Measurements from ENCODE around the gene ABHD5.
"Not testable (repeated sequence)": the region's sequence is repeated elsewhere in the genome, so short reads cannot be mapped to it uniquely, and the experiment has no call there.

ABHD5 gene

DNA sequence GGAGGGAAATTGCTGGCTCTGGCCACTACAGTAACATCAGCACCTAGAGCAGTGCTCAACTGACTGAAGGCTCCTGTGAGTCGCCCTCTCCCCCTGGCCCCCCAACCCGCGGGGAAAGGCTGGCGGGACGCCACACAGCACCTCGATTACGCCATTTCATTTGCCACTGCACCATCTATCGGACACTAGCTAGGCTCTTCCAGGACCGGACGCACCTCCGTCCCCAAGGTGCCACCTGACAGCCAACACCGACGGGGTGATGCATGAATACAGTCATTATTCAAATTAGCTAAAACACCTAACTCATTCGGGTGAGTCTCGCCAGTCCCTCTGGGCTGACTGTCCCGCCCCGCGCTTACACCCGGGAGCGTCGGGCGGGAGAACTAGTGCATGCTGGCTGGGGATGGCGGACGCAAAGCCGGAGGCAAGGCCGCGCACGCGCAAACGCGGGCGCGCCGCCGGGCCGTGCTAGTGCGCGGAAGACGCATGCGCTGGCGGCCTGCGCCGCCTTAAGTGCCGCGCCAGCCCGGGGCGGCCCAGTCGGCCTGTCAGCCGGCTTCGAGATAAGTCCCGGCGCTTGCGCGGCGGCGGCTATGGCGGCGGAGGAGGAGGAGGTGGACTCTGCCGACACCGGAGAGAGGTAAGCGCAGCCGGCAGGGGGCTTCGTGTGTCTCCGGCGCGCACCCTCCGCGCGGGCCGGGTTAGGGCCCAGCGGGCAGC, at the start of gene ABHD5:
Gene ABHD5, plus strand, starts transcription at position 539 of the 720 bp plus-strand sequence. Its CDS starts 55 bp downstream, at position 594.
- DNase-seq: peak; percentile 94

GRCh38 chr3:43641306-43642114, 49.2 kb upstream of the ABHD5 start:
- no peak for DNase-seq

- no peak for DNase-seq
Measured at GRCh38 chr3:43644443-43644842, 46.3 kb upstream of the ABHD5 start.

DNA sequence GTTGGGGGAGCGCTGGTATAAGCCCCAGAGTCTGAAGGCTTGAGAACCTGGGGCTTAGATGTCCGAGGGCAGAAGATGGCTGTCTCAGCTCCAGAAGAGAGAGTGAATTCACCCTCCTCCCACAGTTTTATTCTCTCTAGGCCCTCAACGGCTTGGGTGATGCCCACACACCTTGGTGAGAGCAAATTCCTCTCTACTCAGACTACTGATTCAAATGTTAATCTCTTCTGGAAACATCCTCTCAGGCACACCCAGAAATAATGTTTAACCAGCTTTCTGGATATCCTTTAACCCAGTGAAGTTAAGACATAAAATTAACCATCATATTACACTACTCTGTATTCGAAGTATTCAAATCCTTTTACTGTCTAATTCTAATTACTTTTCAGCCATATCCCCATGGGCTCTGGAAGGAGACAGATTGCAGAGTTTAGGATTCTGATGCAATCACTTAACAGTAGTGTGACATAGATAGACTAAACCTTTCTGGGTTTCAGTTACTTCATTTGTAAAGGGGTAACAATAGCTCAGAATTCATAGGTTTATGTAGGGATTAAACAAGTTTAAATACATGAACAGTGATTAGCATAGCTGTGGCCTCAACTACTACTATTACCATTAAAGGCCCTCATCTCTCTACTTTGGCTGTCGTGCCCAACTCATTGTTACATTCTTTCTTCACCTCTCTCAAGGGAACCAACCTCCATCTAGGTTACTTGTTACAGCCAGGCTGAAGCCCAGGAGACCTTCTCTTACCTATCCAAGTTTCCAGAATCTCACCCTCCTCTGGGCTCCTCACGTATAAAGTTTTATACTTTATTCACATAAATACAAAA, 43.2 kb upstream of the ABHD5 start:
- DNase-seq: no peak

DNA sequence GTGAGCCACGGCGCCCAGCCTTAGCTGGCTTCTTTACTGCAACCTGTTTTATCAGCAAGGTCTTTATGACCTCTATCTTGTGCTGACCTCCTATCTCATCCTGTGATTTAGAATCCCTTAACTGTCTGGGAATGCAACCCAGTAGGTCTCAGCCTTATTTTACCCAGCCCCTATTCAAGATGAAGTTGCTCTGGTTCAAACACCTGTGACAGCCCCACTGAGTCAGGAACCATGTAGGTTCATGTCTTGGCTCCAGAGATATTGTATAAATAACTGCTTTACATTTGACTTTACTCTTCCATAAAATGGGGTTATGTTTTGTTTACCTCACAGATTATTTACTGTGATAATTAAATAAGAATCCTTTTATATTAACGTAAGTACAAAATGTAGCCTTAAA, 41.8 kb upstream of the ABHD5 start:
- no peak for DNase-seq

GRCh38 chr3:43649365-43649968, 41.3 kb upstream of the ABHD5 start:
- no peak for DNase-seq

GRCh38 chr3:43650345-43650744, 40.4 kb upstream of the ABHD5 start:
- no peak for DNase-seq

- DNase-seq: not testable (repeated sequence)
Measured at GRCh38 chr3:43656390-43656789, 34.3 kb upstream of the ABHD5 start.

GRCh38 chr3:43659250-43659880, 31.4 kb upstream of the ABHD5 start:
- peak; percentile 72 for DNase-seq

- not testable (repeated sequence) for DNase-seq
Measured at GRCh38 chr3:43661376-43661775, 29.4 kb upstream of the ABHD5 start.

- not testable (repeated sequence) for DNase-seq
Measured at GRCh38 chr3:43665011-43665410, 25.7 kb upstream of the ABHD5 start.

DNA sequence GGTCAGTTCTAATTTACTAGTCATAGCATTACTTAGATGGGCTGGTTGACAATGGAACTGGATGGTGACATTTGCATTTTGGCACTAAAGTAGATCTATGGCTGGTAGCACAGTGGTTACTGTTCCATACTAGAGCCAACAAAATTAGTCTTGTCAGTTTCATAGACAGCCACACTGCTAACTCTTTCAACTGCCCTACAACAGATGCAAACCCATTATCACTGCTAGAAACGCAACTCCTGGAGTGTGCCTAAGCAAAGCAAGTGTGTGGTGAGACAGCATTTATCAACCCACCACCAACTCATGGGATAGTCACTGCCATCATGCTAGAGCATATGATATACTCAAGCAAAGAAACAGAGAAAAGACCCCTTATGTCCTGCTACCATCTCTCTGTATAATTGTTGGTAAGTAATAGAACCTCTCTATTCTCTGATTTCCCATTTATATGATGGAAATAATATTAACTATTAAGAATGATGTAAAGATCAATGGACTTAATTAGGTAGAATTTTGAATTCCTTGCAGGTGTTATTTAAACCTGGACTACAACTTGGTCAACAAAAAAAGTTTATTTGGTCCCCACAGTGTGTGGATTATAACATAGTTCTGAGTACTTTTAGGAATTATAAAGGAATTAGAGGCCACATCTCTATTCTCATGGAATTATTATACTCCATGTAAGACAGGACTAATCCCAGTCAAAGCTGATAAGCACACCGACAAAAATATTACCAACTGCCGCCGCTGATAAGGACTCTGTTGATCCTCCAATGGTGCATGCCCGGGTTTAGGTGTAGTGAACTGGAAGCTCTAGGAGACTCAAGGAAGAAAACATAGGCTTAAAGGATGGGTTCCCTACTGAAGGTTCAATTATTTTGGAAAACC, 19.9 kb upstream of the ABHD5 start:
- peak; percentile 91 for DNase-seq

GRCh38 chr3:43674345-43675085, 16.2 kb upstream of the ABHD5 start:
- no peak for DNase-seq

- no peak for DNase-seq
Measured at GRCh38 chr3:43675593-43675992, 15.1 kb upstream of the ABHD5 start.

- no peak for DNase-seq
Measured at GRCh38 chr3:43676441-43676840, 14.3 kb upstream of the ABHD5 start.

- peak; percentile 95 for DNase-seq
Measured at GRCh38 chr3:43678375-43678774, 12.4 kb upstream of the ABHD5 start.

GRCh38 chr3:43678887-43679449, 11.8 kb upstream of the ABHD5 start:
- DNase-seq: not testable (repeated sequence)

GRCh38 chr3:43680857-43681256, 9.9 kb upstream of the ABHD5 start:
- DNase-seq: not testable (repeated sequence)

- no peak for DNase-seq
Measured at GRCh38 chr3:43684944-43685343, 5.8 kb upstream of the ABHD5 start.

DNA sequence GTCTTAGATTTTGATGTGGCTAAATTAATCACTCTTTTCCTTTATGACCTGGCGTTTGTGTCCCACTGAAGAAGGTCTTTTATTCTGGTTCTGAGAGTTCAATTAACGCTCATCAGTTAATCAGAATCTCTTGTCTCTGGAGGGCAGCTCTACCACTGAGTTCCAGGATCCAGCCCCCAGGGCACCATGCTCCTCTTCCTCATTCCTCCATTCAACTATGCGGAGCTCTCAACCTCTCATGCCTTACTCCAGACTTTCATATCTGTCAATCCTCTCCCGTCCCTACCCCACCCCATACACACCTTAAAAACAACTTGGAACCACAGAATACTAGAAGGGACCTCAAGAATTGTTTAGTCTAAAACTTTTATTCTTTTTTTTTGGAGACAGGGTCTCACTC, 4.8 kb upstream of the ABHD5 start:
- no peak for DNase-seq
